Keratinocyte (primary cell): Measurements from ENCODE around the gene ZMYM1. TPM values are rescaled to one million over a fixed set of nuclear protein-coding genes. Genes with fewer than 3 reads are reported as not detected.

ENCODE experiments used
- DNase-seq: peaks from one replicate; pipeline ENCODE4 v3.0.0-alpha.2; 2011; ENCODE audit warnings: low read depth, missing footprints, low spot score
- FAIRE-seq: peaks from 2 replicates; lab custom pipeline; 2011; peaks lifted over from hg19 to GRCh38; lab: Jason Lieb, UNC
- H2AFZ ChIP-seq: 2 replicates; pipeline ENCODE4 v1.6.0; 2012; ENCODE audit warnings: low read length, control low read depth, inconsistent platforms; ENCODE audit not compliant: control insufficient read depth
- H3K27ac ChIP-seq: 2 replicates; pipeline ENCODE4 v1.5.1; 2011; ENCODE audit warnings: low read length; ENCODE audit not compliant: control insufficient read depth, insufficient read depth
- H3K27me3 ChIP-seq: 3 replicates; pipeline ENCODE4 v1.6.0; 2011; ENCODE audit warnings: low read length; ENCODE audit not compliant: control insufficient read depth, insufficient read depth; ENCODE audit errors: extremely low read depth
- H3K36me3 ChIP-seq, 2 experiments: 2 replicates in 1 of 2; 3 replicates in 1 of 2; pipeline ENCODE4 v1.5.1; 2011; ENCODE audit warnings: low read length in 2 of 2, mild to moderate bottlenecking in 1 of 2; ENCODE audit not compliant: control insufficient read depth in 2 of 2, insufficient read depth in 2 of 2; ENCODE audit errors: extremely low read depth in 1 of 2
- H3K4me1 ChIP-seq: 3 replicates; pipeline ENCODE4 v1.5.1; 2011; ENCODE audit warnings: low read length; ENCODE audit not compliant: control insufficient read depth, insufficient read depth; ENCODE audit errors: extremely low read depth
- H3K4me2 ChIP-seq: 3 replicates; pipeline ENCODE4 v1.6.0; 2011; ENCODE audit warnings: low read depth, low read length; ENCODE audit not compliant: control insufficient read depth, insufficient read depth; ENCODE audit errors: extremely low read depth
- H3K4me3 ChIP-seq, 3 experiments: fragments of 200-600 bp in 1 of 3; sonication (generic) in 1 of 3; 2 replicates in 2 of 3; 3 replicates in 1 of 3; pipeline ENCODE4 v1.5.1; 2011 to 2016; ENCODE audit warnings: low read length in 3 of 3, mild to moderate bottlenecking in 3 of 3, control low read depth in 2 of 3, inconsistent platforms in 1 of 3, low read depth in 1 of 3, mixed read lengths in 1 of 3, mixed run types in 1 of 3, moderate library complexity in 1 of 3; ENCODE audit not compliant: control insufficient read depth in 2 of 3, insufficient read depth in 2 of 3; ENCODE audit errors: extremely low read depth in 1 of 3
- H3K79me2 ChIP-seq: 2 replicates; pipeline ENCODE4 v1.6.0; 2012; ENCODE audit warnings: low read length; ENCODE audit not compliant: control insufficient read depth, insufficient read depth
- H3K9ac ChIP-seq: 3 replicates; pipeline ENCODE4 v1.6.0; 2011; ENCODE audit warnings: low read length; ENCODE audit not compliant: control insufficient read depth, insufficient read depth; ENCODE audit errors: extremely low read depth
- H3K9me1 ChIP-seq: 3 replicates; pipeline ENCODE4 v1.6.0; 2011; ENCODE audit warnings: low read length; ENCODE audit not compliant: control insufficient read depth, insufficient read depth; ENCODE audit errors: extremely low read depth
- H3K9me3 ChIP-seq: 2 replicates; pipeline ENCODE4 v1.5.1; 2012; ENCODE audit warnings: low read depth, low read length; ENCODE audit not compliant: control insufficient read depth
- H4K20me1 ChIP-seq: 3 replicates; pipeline ENCODE4 v1.6.0; 2011; ENCODE audit warnings: low read length; ENCODE audit not compliant: control insufficient read depth, insufficient read depth; ENCODE audit errors: extremely low read depth
- EZH2 ChIP-seq: IDR thresholded peaks from one replicate; pipeline ENCODE4 v1.6.1; 2012; ENCODE audit warnings: inconsistent platforms, mild to moderate bottlenecking, low read length, moderate library complexity
- dilution Hi-C: fragments of 300-500 bp; cut with MboI; formaldehyde crosslinking; loops from one replicate; pipeline ENCODE4 v1.7.0; 2020; ENCODE audit warnings: low sequenced_read_pairs; ENCODE audit not compliant: extremely low pct_ligation_motif_present
- polyA plus RNA-seq, 5 experiments: library from polyadenylated mRNA; depleted of rRNA in 3 of 5; stranded (reverse) in 3 of 5; stranded (forward) in 1 of 5; unstranded in 1 of 5; fragments of >200 nt; gene quantifications; 1 replicate in 1 of 5; 2 replicates in 3 of 5; 3 replicates in 1 of 5; pipeline versions ENCODE4 v1.2.1 to v1.2.3, GENCODE V29; 2011 to 2012; ENCODE audit warnings: missing spikeins in 2 of 5, low read depth in 1 of 5, low replicate concordance in 1 of 5
- TF ChIP-seq, protein P1 (sequence below), 3 experiments: IDR thresholded peaks in 1 of 3; conservative IDR thresholded peaks in 1 of 3; optimal IDR thresholded peaks in 1 of 3; 2 replicates in 2 of 3; 3 replicates in 1 of 3; pipeline versions ENCODE3 to v1.5.1; 2011; ENCODE audit warnings: low read length in 3 of 3, mild to moderate bottlenecking in 3 of 3, moderate library complexity in 2 of 3, control low read depth in 1 of 3, inconsistent platforms in 1 of 3; ENCODE audit not compliant: insufficient read depth in 2 of 3; ENCODE audit errors: extremely low read depth in 1 of 3

Gene ZMYM1
- polyA plus RNA-seq, 1 donor (not counting 4 experiments of a cell fraction or from before 2014, with no cell fraction given) = 21.2 TPM

DNA sequence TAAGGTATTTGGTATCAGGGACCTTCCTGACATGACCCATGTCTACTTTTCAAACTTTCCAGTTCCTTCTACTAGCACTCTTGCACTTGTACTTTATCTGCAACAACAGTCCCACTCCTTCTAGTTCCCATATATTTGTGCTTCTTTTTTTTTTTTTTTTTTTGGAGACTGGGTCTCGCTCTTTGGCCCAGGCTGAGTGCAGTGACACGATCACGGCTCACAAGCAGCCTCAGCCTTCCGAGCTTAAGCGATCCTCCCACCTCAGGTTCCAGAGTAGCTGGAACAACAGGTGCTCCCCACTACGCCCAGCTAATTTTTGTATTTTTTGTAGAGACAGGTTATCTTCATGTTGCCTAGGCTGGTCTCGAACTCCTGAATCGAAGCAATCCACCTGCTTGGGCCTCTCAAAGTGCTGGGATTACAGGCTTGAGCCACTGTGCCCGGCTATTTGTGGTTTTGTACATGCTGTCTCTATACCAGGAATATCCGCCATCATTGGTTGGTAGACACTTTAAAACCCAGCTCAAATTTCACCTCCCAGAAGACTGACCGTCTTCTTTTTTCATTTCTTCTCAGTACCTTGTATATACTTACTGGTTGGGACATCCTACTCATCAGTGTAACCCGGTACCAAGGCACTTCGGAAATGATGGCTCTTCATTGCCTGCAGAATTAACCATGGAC lies 1.1 kb downstream of the ZMYM1 start:
- no peak for DNase-seq
- Histone ChIP-seq H3K4me2 (peak overlapping the region; percentile 96), H2AFZ (no peak overlapping the region), H3K9me1 (no peaks in the 10 kb centered on the region), H3K4me3 (peak overlapping the region; percentile 83 to 86 (median 84)), H3K9ac (peak overlapping the region; percentile 92), H3K9me3 (no peaks in the 10 kb centered on the region), H3K27ac (peak overlapping the region; percentile 87), H3K36me3 (no peaks in the 10 kb centered on the region), H4K20me1 (no peaks in the 10 kb centered on the region), H3K79me2 (peaks cover 50% of the 10 kb centered on the region), H3K27me3 (no peaks in the 10 kb centered on the region), H3K4me1 (peaks cover 26% of the 10 kb centered on the region)
- no peak for TF ChIP-seq EZH2
- TF ChIP-seq, protein P1, sequence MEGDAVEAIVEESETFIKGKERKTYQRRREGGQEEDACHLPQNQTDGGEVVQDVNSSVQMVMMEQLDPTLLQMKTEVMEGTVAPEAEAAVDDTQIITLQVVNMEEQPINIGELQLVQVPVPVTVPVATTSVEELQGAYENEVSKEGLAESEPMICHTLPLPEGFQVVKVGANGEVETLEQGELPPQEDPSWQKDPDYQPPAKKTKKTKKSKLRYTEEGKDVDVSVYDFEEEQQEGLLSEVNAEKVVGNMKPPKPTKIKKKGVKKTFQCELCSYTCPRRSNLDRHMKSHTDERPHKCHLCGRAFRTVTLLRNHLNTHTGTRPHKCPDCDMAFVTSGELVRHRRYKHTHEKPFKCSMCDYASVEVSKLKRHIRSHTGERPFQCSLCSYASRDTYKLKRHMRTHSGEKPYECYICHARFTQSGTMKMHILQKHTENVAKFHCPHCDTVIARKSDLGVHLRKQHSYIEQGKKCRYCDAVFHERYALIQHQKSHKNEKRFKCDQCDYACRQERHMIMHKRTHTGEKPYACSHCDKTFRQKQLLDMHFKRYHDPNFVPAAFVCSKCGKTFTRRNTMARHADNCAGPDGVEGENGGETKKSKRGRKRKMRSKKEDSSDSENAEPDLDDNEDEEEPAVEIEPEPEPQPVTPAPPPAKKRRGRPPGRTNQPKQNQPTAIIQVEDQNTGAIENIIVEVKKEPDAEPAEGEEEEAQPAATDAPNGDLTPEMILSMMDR (optimal IDR thresholded peaks at IDR 0.05 in 1 of 3, IDR thresholded peaks at IDR 0.05 in 1 of 3, conservative IDR thresholded peaks at IDR 0.05 in 1 of 3; ENCODE audit: extremely low read depth in 1 of 3, insufficient read depth in 2 of 3, low read length in 3 of 3) = no peak
- dilution Hi-C loops = no loop called here
- FAIRE-seq = no peak

DNA sequence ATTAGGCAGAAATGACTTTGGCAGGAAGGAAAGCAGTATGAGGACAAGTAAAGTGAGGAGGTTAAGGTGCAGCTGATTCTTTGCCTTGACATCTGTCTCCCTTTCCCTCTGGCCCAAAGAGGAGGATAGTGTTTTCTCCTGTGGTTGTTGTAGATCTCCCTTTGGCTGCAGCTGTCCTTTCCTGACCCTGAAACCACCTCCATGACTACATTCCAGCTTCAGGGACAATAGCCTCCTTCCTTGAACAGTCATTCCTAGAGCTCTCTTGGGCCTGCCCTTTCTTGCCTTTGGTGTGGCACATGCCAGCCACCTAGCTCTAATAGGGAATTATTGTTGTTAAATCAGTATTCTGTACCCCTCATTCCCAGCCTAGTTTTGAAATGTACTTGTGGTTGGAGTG lies 6.2 kb downstream of the ZMYM1 start:
- TF ChIP-seq, protein P1 (optimal IDR thresholded peaks at IDR 0.05 in 1 of 3, IDR thresholded peaks at IDR 0.05 in 1 of 3, conservative IDR thresholded peaks at IDR 0.05 in 1 of 3; ENCODE audit: extremely low read depth in 1 of 3, insufficient read depth in 2 of 3, low read length in 3 of 3) = no peak
- TF ChIP-seq EZH2 = no peak
- Histone ChIP-seq H3K4me3 (peak overlapping the region in 2 of 3 experiments; percentile 25 to 48), H3K4me2 (peak overlapping the region; percentile 68)

More for the DNA sequence above, 6.2 kb downstream of the ZMYM1 start:
- H3K36me3 ChIP-seq = no peaks in the 10 kb centered on the region
- dilution Hi-C loops = no loop called here
- no peak for DNase-seq
- peak; percentile 90 for FAIRE-seq
- H3K4me1 ChIP-seq = peaks cover 28% of the 10 kb centered on the region
- H3K9me3 ChIP-seq = no peaks in the 10 kb centered on the region
- H3K9ac ChIP-seq = peak overlapping the region; percentile 38
- H3K79me2 ChIP-seq = peaks cover 83% of the 10 kb centered on the region
- no peaks in the 10 kb centered on the region for H3K27me3 ChIP-seq
- H2AFZ ChIP-seq = peak overlapping the region; percentile 28
- H3K9me1 ChIP-seq = no peaks in the 10 kb centered on the region
- no peaks in the 10 kb centered on the region for H4K20me1 ChIP-seq
- H3K27ac ChIP-seq = peak overlapping the region; percentile 67
